ENCODE results near the gene KIAA0232. TPM values are rescaled to one million over a fixed set of nuclear protein-coding genes. Genes with fewer than 3 reads are reported as not detected.
A peak's percentile ranks its signal among the peaks of the same experiment; 100 is the strongest.

The KIAA0232 gene
- total RNA-seq, 1 experiment from 2014 or later: 28.5 TPM

- Histone ChIP-seq H4K5ac (ENCODE audit: insufficient read length, low read depth, low read length) (no peak overlapping the region), H2AFZ (ENCODE audit: low read length) (no peak overlapping the region), H2BK12ac (ENCODE audit: insufficient read length, low read depth, low read length) (no peak overlapping the region), H2BK5ac (ENCODE audit: insufficient read length, low read length) (no peak overlapping the region), H3K27me3 (ENCODE audit: insufficient read depth, low read length) (no peaks in the 10 kb centered on the region), H3K14ac (ENCODE audit: insufficient read depth, low read length) (no peak overlapping the region), H3K27ac (ENCODE audit: insufficient read length, low read depth, low read length) (no peak overlapping the region), H4K91ac (ENCODE audit: insufficient read length, low read depth, low read length) (no peak overlapping the region), H2BK20ac (ENCODE audit: low read depth, low read length, poor library complexity, severe bottlenecking) (no peak overlapping the region), H2BK15ac (ENCODE audit: low read depth, low read length) (no peak overlapping the region), H3K9ac (ENCODE audit: extremely low read depth, insufficient read length, low read length) (no peak overlapping the region), H2BK120ac (ENCODE audit: low read depth, low read length, poor library complexity, severe bottlenecking) (no peak overlapping the region), H4K8ac (replicated peaks; ENCODE audit: insufficient read length, low read depth, low read length) (no peak overlapping the region), H3K4ac (ENCODE audit: low read depth, low read length) (no peak overlapping the region), H3K18ac (ENCODE audit: insufficient read length, low read depth, low read length) (no peak overlapping the region), H3K9me3 (ENCODE audit: control insufficient read depth, low read depth, low read length) (no peaks in the 10 kb centered on the region), H3K4me1 (ENCODE audit: insufficient read depth, low read length) (peaks cover 4% of the 10 kb centered on the region; the same call in 1 of the 2 replicates), H3K23me2 (ENCODE audit: insufficient read length, low read depth, low read length, poor library complexity, severe bottlenecking) (no peaks in the 10 kb centered on the region), H3K79me1 (ENCODE audit: insufficient read depth, low read depth, low read length, poor library complexity, severe bottlenecking) (peaks cover 5% of the 10 kb centered on the region), H3K56ac (ENCODE audit: insufficient read length, low read depth, low read length) (no peak overlapping the region), H4K20me1 (ENCODE audit: control insufficient read depth, insufficient read depth, insufficient read length) (no peaks in the 10 kb centered on the region), H3T11ph (ENCODE audit: low read length) (no peak overlapping the region), H3K4me2 (ENCODE audit: insufficient read depth, insufficient read length, low read length) (no peak overlapping the region), H3K23ac (ENCODE audit: insufficient read length, low read depth, low read length) (no peak overlapping the region), H2AK5ac (ENCODE audit: insufficient read length, low read length) (no peak overlapping the region), H3K79me2 (ENCODE audit: insufficient read depth, low read length) (no peaks in the 10 kb centered on the region; the same call in 1 of the 2 replicates)
- peak overlapping the region in 1 of 3 experiments; percentile 87; a peak in 2 of 7 replicates for H3K27ac Mint-ChIP-seq
- H3K4me3 Mint-ChIP-seq: no peak overlapping the region; a peak in 1 of 5 replicates
- WGBS (ENCODE audit: extremely low coverage, insufficient read length, low lambda C conversion rate): no CpG with 5 or more reads among the region's 18 CpGs
- H3K9me3 Mint-ChIP-seq: no peaks in the 10 kb centered on the region
- peak; percentile 76 for TF ChIP-seq CTCF (conservative IDR thresholded peaks at IDR 0.05)
- no peaks in the 10 kb centered on the region for H3K36me3 Mint-ChIP-seq (ENCODE audit: insufficient read depth in 1 of 3, low read depth in 3 of 3)
- DNase-seq: peak; percentile 59
- H3K4me1 Mint-ChIP-seq: peaks cover 33 to 42% of the 10 kb centered on the region in 2 experiments
- no peaks in the 10 kb centered on the region for H3K27me3 Mint-ChIP-seq (ENCODE audit: low read depth)
These were observed 135.1 kb downstream of the KIAA0232 start for GRCh38 chr4:6917461-6918271.

All from H9 (cell line).